Motor neuron (in vitro differentiated cells): Measurements from ENCODE around the gene REXO2. TPM values are rescaled to one million over a fixed set of nuclear protein-coding genes. Genes with fewer than 3 reads are reported as not detected.

ENCODE experiments used
- ATAC-seq, 8 experiments: fragments of 200-7000 bp; cut with Tn5 transposase; replicated peaks in 6 of 8; 2 replicates each; pipeline ENCODE4 v1.8.0; 2021; ENCODE audit warnings: mild to moderate bottlenecking in 8 of 8, moderate library complexity in 8 of 8
- H3K27ac ChIP-seq, 2 donors: fragments of 250-450 bp; sonication (Bioruptor Pico); 2 replicates each; pipeline ENCODE4 v1.9.0; 2021; ENCODE audit warnings: antibody characterized with exemption in 2 of 2, mild to moderate bottlenecking in 2 of 2, moderate library complexity in 1 of 2
- H3K4me1 ChIP-seq, 2 donors: fragments of 250-450 bp; sonication (Bioruptor Pico); replicated peaks in 1 of 2; 2 replicates each; pipeline ENCODE4 v1.6.1; 2021; ENCODE audit warnings: antibody characterized with exemption in 2 of 2, mild to moderate bottlenecking in 2 of 2, moderate library complexity in 1 of 2
- H3K4me3 ChIP-seq, 5 donors: fragments of 250-450 bp; sonication (Bioruptor Pico); 2 replicates each; pipeline ENCODE4 v1.9.0; 2021; ENCODE audit warnings: antibody characterized with exemption in 5 of 5, mild to moderate bottlenecking in 5 of 5, moderate library complexity in 4 of 5
- WGBS, 10 experiments: fragments of 450-650 bp; shearing (Covaris generic); methylation state at CpG; one replicate each; pipeline ENCODE4 v1.0.0; 2022; 5-methylcytosine and 5-hydroxymethylcytosine counted together
- in situ Hi-C, 9 experiments: fragments of 400-800 bp; cut with MboI; loops; one replicate each; pipeline ENCODE4 v1.15.0; 2021; ENCODE audit warnings: low sequenced_read_pairs in 9 of 9, low pct_unique_long_range_greater_than_20kb in 2 of 9; ENCODE audit not compliant: unreplicated experiment in 9 of 9
- total RNA-seq, 8 experiments: library from RNA; unstranded; fragments of 300-600 nt; gene quantifications; 2 replicates each; pipeline versions ENCODE4 v1.2.3 to v1.2.4, GENCODE V29; 2022

REXO2 gene
- total RNA-seq, 8 experiments from 2014 or later, result 25.6 to 196 (median 49.8) TPM

GRCh38 chr11:114413958-114414357, 25.3 kb upstream of the REXO2 start:
- Histone ChIP-seq H3K4me3 (no peak overlapping the region), H3K27ac (no peak overlapping the region), H3K4me1 (no peaks in the 10 kb centered on the region)
- peak in 1 of 8 experiments; percentile 19 for ATAC-seq
- 67 to 100% (median 78%) methylated on average over 3 to 9 of the region's 10 CpGs for WGBS, 10 experiments
- in situ Hi-C loops, result no loop called here

GRCh38 chr11:114416441-114416961, 22.8 kb upstream of the REXO2 start:
- ATAC-seq, result peak in 3 of 8 experiments; percentile 25 to 64 (median 54)
- H3K27ac ChIP-seq, result no peak overlapping the region
- no peaks in the 10 kb centered on the region for H3K4me1 ChIP-seq
- no peak overlapping the region for H3K4me3 ChIP-seq
- in situ Hi-C loops, result no loop called here

- H3K27ac ChIP-seq, result no peak overlapping the region
- no peak for ATAC-seq
- in situ Hi-C loops, result no loop called here
- H3K4me1 ChIP-seq, result no peaks in the 10 kb centered on the region
- 75 to 100% (median 79%) methylated on average over 1 to 4 of the region's 4 CpGs; no CpG with 5 or more reads in 6 of the 10 experiments for WGBS, 10 experiments
- H3K4me3 ChIP-seq, result no peak overlapping the region
These were observed 13.0 kb upstream of the REXO2 start for GRCh38 chr11:114426280-114426679.

GRCh38 chr11:114430290-114430689, 9.0 kb upstream of the REXO2 start:
- ATAC-seq, result no peak
- Histone ChIP-seq H3K4me3 (no peak overlapping the region), H3K27ac (no peak overlapping the region), H3K4me1 (no peaks in the 10 kb centered on the region)
- in situ Hi-C loops, result no loop called here

GRCh38 chr11:114432893-114433292, 6.4 kb upstream of the REXO2 start:
- no peaks in the 10 kb centered on the region for H3K4me1 ChIP-seq
- WGBS, 10 experiments, result 64 to 100% (median 80%) methylated on average over 2 to 3 of the region's 3 CpGs; no CpG with 5 or more reads in 2 of the 10 experiments
- no peak for ATAC-seq
- in situ Hi-C loops, result no loop called here
- H3K27ac ChIP-seq, result no peak overlapping the region
- H3K4me3 ChIP-seq, result no peak overlapping the region

- in situ Hi-C loops, result no loop called here
- WGBS, 10 experiments, result 60 to 90% (median 75%) methylated on average over 1 to 4 of the region's 4 CpGs; no CpG with 5 or more reads in 1 of the 10 experiments
- Histone ChIP-seq H3K4me3 (no peak overlapping the region), H3K4me1 (no peaks in the 10 kb centered on the region), H3K27ac (no peak overlapping the region)
- ATAC-seq, result no peak
These were observed 5.9 kb upstream of the REXO2 start for GRCh38 chr11:114433376-114433775.

- in situ Hi-C loops, result no loop called here
- no peak for ATAC-seq
- no peak overlapping the region for H3K4me3 ChIP-seq
These were observed 964 bp upstream of the REXO2 start for GRCh38 chr11:114438303-114438702.

GRCh38 chr11:114440121-114440860, 1.0 kb downstream of the REXO2 start:
- in situ Hi-C loops, result no loop called here
- H3K4me3 ChIP-seq, result peak overlapping the region; percentile 57 to 97 (median 78)
- WGBS, 10 experiments, result 0 to 40% (median 2%) methylated on average over 1 to 9 of the region's 10 CpGs
- H3K4me1 ChIP-seq, result peaks cover 7 to 17% of the 10 kb centered on the region in 2 donors
- peak in 4 of 8 experiments; percentile 1 to 27 (median 9) for ATAC-seq
- no peak overlapping the region for H3K27ac ChIP-seq

More at GRCh38 chr11:114438303-114438702, 964 bp upstream of the REXO2 start:
- H3K27ac ChIP-seq, result no peak overlapping the region
- 64 to 100% (median 85%) methylated on average over 1 to 5 of the region's 6 CpGs for WGBS, 10 experiments
- peaks cover 7 to 17% of the 10 kb centered on the region in 2 donors for H3K4me1 ChIP-seq

GRCh38 chr11:114440971-114441763, 1.9 kb downstream of the REXO2 start:
- H3K4me1 ChIP-seq, result peaks cover 7 to 17% of the 10 kb centered on the region in 2 donors
- no peak overlapping the region for H3K27ac ChIP-seq
- in situ Hi-C loops, result no loop called here
- peak overlapping the region in 1 of 5 donors; percentile 97 for H3K4me3 ChIP-seq
- no peak for ATAC-seq
- WGBS, 10 experiments, result 57 to 80% (median 66%) methylated on average over 2 to 7 of the region's 7 CpGs; no CpG with 5 or more reads in 1 of the 10 experiments

- Histone ChIP-seq H3K27ac (no peak overlapping the region), H3K4me3 (no peak overlapping the region), H3K4me1 (peaks cover 7 to 17% of the 10 kb centered on the region in 2 donors)
- ATAC-seq, result no peak
- 17 to 100% (median 67%) methylated on average over 1 to 2 of the region's 2 CpGs; no CpG with 5 or more reads in 1 of the 10 experiments for WGBS, 10 experiments
- in situ Hi-C loops, result no loop called here
These were observed 2.7 kb downstream of the REXO2 start for GRCh38 chr11:114441921-114442320.

GRCh38 chr11:114442536-114442935, 3.3 kb downstream of the REXO2 start:
- H3K4me1 ChIP-seq, result peaks cover 7 to 17% of the 10 kb centered on the region in 2 donors
- no peak for ATAC-seq
- in situ Hi-C loops, result no loop called here
- H3K27ac ChIP-seq, result no peak overlapping the region
- WGBS, 10 experiments, result 100% methylated on average over 1 of the region's 1 CpG; no CpG with 5 or more reads in 7 of the 10 experiments
- no peak overlapping the region for H3K4me3 ChIP-seq

GRCh38 chr11:114447444-114447843, 8.2 kb downstream of the REXO2 start:
- WGBS, 10 experiments, result 80 to 100% (median 92%) methylated on average over 1 to 2 of the region's 2 CpGs; no CpG with 5 or more reads in 1 of the 10 experiments

GRCh38 chr11:114447892-114448291, 8.6 kb downstream of the REXO2 start:
- ATAC-seq, result peak in 3 of 8 experiments; percentile 50 to 66 (median 53)
- WGBS, 10 experiments, result 44 to 100% (median 88%) methylated on average over 1 to 3 of the region's 3 CpGs; no CpG with 5 or more reads in 2 of the 10 experiments
- Histone ChIP-seq H3K4me3 (no peak overlapping the region), H3K27ac (peak overlapping the region in 1 of 2 donors; percentile 25), H3K4me1 (peaks cover 0 to 13% of the 10 kb centered on the region in 2 donors)
- in situ Hi-C loops, result no loop called here

More at GRCh38 chr11:114447444-114447843, 8.2 kb downstream of the REXO2 start:
- Histone ChIP-seq H3K4me3 (no peak overlapping the region), H3K4me1 (peaks cover 0 to 13% of the 10 kb centered on the region in 2 donors), H3K27ac (no peak overlapping the region)
- no peak for ATAC-seq
- in situ Hi-C loops, result no loop called here
